Kidney (tissue), 14 donors: Measurements from ENCODE around the gene GALNT4. TPM values are rescaled to one million over a fixed set of nuclear protein-coding genes. Genes with fewer than 3 reads are reported as not detected.

Source experiments
- DNase-seq, 5 donors: peaks; one replicate each; pipeline ENCODE4 v3.0.0-alpha.2; 2013 to 2020
- FAIRE-seq: peaks from 2 replicates; lab custom pipeline; 2012; peaks lifted over from hg19 to GRCh38; lab: Jason Lieb, UNC
- H3K27ac ChIP-seq, 2 donors: one replicate each; pipeline ENCODE4 v1.7.0; 2013; ENCODE audit warnings: low read depth in 2 of 2, low read length in 2 of 2, inconsistent platforms in 1 of 2
- H3K27me3 ChIP-seq: one replicate; pipeline ENCODE4 v1.7.1; 2013; ENCODE audit warnings: low read length, inconsistent platforms; ENCODE audit not compliant: control insufficient read depth, insufficient read depth
- H3K36me3 ChIP-seq, 3 donors: one replicate each; pipeline versions ENCODE4 v1.7.0 to v1.7.1; 2013; ENCODE audit warnings: low read length in 3 of 3, control low read depth in 1 of 3, inconsistent platforms in 1 of 3; ENCODE audit not compliant: insufficient read depth in 3 of 3, control insufficient read depth in 2 of 3
- H3K4me1 ChIP-seq, 3 donors: one replicate each; pipeline versions ENCODE4 v1.7.0 to v1.7.1; 2013; ENCODE audit warnings: low read length in 3 of 3, inconsistent platforms in 1 of 3, low read depth in 1 of 3; ENCODE audit not compliant: control insufficient read depth in 2 of 3, insufficient read depth in 2 of 3
- H3K4me3 ChIP-seq, 3 donors: one replicate each; pipeline versions ENCODE4 v1.7.0 to v1.8.1; 2013; ENCODE audit warnings: low read length in 3 of 3, control low read depth in 1 of 3, inconsistent platforms in 1 of 3
- H3K9ac ChIP-seq, 3 donors: one replicate each; pipeline versions ENCODE4 v1.7.0 to v1.7.1; 2013; ENCODE audit warnings: low read length in 3 of 3, control low read depth in 1 of 3, inconsistent platforms in 1 of 3
- H3K9me3 ChIP-seq, 3 donors: one replicate each; pipeline versions ENCODE4 v1.7.0 to v1.7.1; 2013; ENCODE audit warnings: low read length in 3 of 3, control low read depth in 1 of 3, inconsistent platforms in 1 of 3; ENCODE audit not compliant: control insufficient read depth in 2 of 3, insufficient read depth in 1 of 3
- CTCF ChIP-seq: IDR thresholded peaks from 3 replicates; pipeline ENCODE4 v1.5.1; 2012; ENCODE audit warnings: mild to moderate bottlenecking, moderate library complexity, borderline replicate concordance; ENCODE audit not compliant: insufficient read depth; ENCODE audit errors: extremely low read depth
- intact Hi-C: fragments of 100-400 bp; cut with DNase I; formaldehyde crosslinking; loops from one replicate; pipeline ENCODE4 v1.11.1; 2022
- polyA plus RNA-seq: library from polyadenylated mRNA; stranded (reverse); fragments of 350-450 nt; fragmentation: Illumina TruSeq; extraction: RNeasy Lipid Tissue Mini Kit (QIAGEN cat#74804); gene quantifications from one replicate; pipeline ENCODE4 v1.2.3, GENCODE V29; 2014; ENCODE audit warnings: low read depth, low replicate concordance; ENCODE audit not compliant: insufficient read depth
- total RNA-seq: library from RNA; stranded (reverse); fragmentation: NEBNext Ultra II Directional; extraction: Animal tissue kit (Norgen Biotek cat#: 25700); gene quantifications from one replicate; pipeline ENCODE4 v1.2.1, GENCODE V29; 2021
- donor health status: control.
- donor health status: control.
- donor health status: control.
- donor health status: control.
- donor health status: control.
- donor health status: DM: yes; HTN: yes; CAD: no.
- donor health status: Normal renal cell carcinoma (clear cell type).

The GALNT4 gene
- total and polyA plus RNA-seq, 2 donors from 2014 or later, result 2.6 to 14.4 TPM

- Histone ChIP-seq H3K9ac (no peak overlapping the region), H3K4me3 (no peak overlapping the region), H3K36me3 (peaks cover 0 to 2% (median 0%) of the 10 kb centered on the region in 3 donors), H3K9me3 (no peaks in the 10 kb centered on the region), H3K27me3 (no peaks in the 10 kb centered on the region), H3K4me1 (no peaks in the 10 kb centered on the region), H3K27ac (no peak overlapping the region)
- FAIRE-seq (no peak), DNase-seq (no peak)
- no peak for TF ChIP-seq CTCF
- intact Hi-C loops, result no loop called here
Observed at GRCh38 chr12:89492883-89493282, 31.7 kb downstream of the GALNT4 start.

GRCh38 chr12:89490922-89491321 lies 33.7 kb downstream of the GALNT4 start:
- H3K9me3 ChIP-seq, result no peaks in the 10 kb centered on the region
- FAIRE-seq, result no peak
- H3K27me3 ChIP-seq, result no peaks in the 10 kb centered on the region
- H3K4me1 ChIP-seq, result no peaks in the 10 kb centered on the region
- TF ChIP-seq CTCF, result no peak
- peaks cover 0 to 2% (median 2%) of the 10 kb centered on the region in 3 donors for H3K36me3 ChIP-seq
- intact Hi-C loops, result no loop called here
- DNase-seq, result no peak
- no peak overlapping the region for H3K4me3 ChIP-seq
- H3K9ac ChIP-seq, result no peak overlapping the region
- no peak overlapping the region for H3K27ac ChIP-seq

GRCh38 chr12:89486264-89486663 lies 38.3 kb downstream of the GALNT4 start:
- no peak for DNase-seq
- Histone ChIP-seq H3K9ac (no peak overlapping the region), H3K27me3 (no peaks in the 10 kb centered on the region), H3K9me3 (no peaks in the 10 kb centered on the region), H3K27ac (no peak overlapping the region), H3K36me3 (peaks cover 0 to 2% (median 2%) of the 10 kb centered on the region in 3 donors), H3K4me1 (peaks cover 0 to 3% (median 0%) of the 10 kb centered on the region in 3 donors), H3K4me3 (no peak overlapping the region)
- intact Hi-C loops, result no loop called here
- no peak for TF ChIP-seq CTCF
- no peak for FAIRE-seq

- H3K4me1 ChIP-seq, result peaks cover 0 to 3% (median 0%) of the 10 kb centered on the region in 3 donors
- H3K4me3 ChIP-seq, result no peak overlapping the region
- intact Hi-C loops, result no loop called here
- FAIRE-seq (no peak), DNase-seq (peak in 1 of 5 donors; percentile 15)
- no peaks in the 10 kb centered on the region for H3K27me3 ChIP-seq
- H3K36me3 ChIP-seq, result peaks cover 0 to 2% (median 0%) of the 10 kb centered on the region in 3 donors
- H3K27ac ChIP-seq, result no peak overlapping the region
- H3K9me3 ChIP-seq, result no peaks in the 10 kb centered on the region
- no peak for TF ChIP-seq CTCF
- no peak overlapping the region for H3K9ac ChIP-seq
Observed at GRCh38 chr12:89484470-89484869, 40.1 kb downstream of the GALNT4 start.
